SU-DHL-6 (cell line): Measurements from ENCODE around the gene CKMT2.

Experiments
- H2AFZ ChIP-seq: fragments of 200-600 bp; sonication (generic); 2 replicates; pipeline ENCODE4 v1.6.1; 2014; ENCODE audit warnings: low read depth, mild to moderate bottlenecking, moderate library complexity, mixed read lengths, antibody characterized with exemption, low read length; ENCODE audit not compliant: severe bottlenecking
- H3F3A ChIP-seq: fragments of 200-600 bp; shearing (Covaris generic); 2 replicates; pipeline ENCODE4 v1.6.0; 2016; ENCODE audit warnings: antibody characterized with exemption, mild to moderate bottlenecking; ENCODE audit not compliant: insufficient read depth
- H3K27ac ChIP-seq: fragments of 200-600 bp; sonication (generic); 2 replicates; pipeline ENCODE4 v1.5.1; 2016; ENCODE audit warnings: low read depth, mild to moderate bottlenecking, low read length, moderate library complexity, mixed read lengths
- H3K27me3 ChIP-seq: fragments of 200-600 bp; sonication (generic), shearing (Covaris generic); 2 replicates; pipeline ENCODE4 v1.6.0; 2014; ENCODE audit warnings: mild to moderate bottlenecking, low read length
- H3K36me3 ChIP-seq: fragments of 200-600 bp; sonication (generic); 2 replicates; pipeline ENCODE4 v1.6.1; 2014; ENCODE audit warnings: mild to moderate bottlenecking, low read length, mixed read lengths
- H3K4me2 ChIP-seq: fragments of 300-600, 200-600 bp; shearing (Covaris generic), sonication (generic); 2 replicates; pipeline ENCODE4 v1.6.0; 2014; ENCODE audit warnings: low read length, low read depth, mild to moderate bottlenecking; ENCODE audit not compliant: poor library complexity, severe bottlenecking
- H3K4me3 ChIP-seq: fragments of 200-600 bp; sonication (generic); 2 replicates; pipeline ENCODE4 v1.5.1; 2014; ENCODE audit warnings: antibody characterized with exemption, low read length, mild to moderate bottlenecking, mixed read lengths; ENCODE audit not compliant: insufficient read depth, poor library complexity, severe bottlenecking
- H3K79me2 ChIP-seq: fragments of 200-600 bp; sonication (generic); 2 replicates; pipeline ENCODE4 v1.6.1; 2014; ENCODE audit warnings: mild to moderate bottlenecking, low read length, moderate library complexity; ENCODE audit not compliant: insufficient read depth
- H3K9ac ChIP-seq: fragments of 200-600 bp; sonication (generic); 2 replicates; pipeline ENCODE4 v1.7.0; 2014; ENCODE audit warnings: mild to moderate bottlenecking, low read length
- H3K9me2 ChIP-seq: fragments of 200-600 bp; sonication (generic); replicated peaks from 2 replicates; pipeline ENCODE4 v1.6.1; 2014; ENCODE audit warnings: low read length; ENCODE audit not compliant: insufficient read depth
- H3K9me3 ChIP-seq: fragments of 200-600 bp; sonication (generic); 2 replicates; pipeline ENCODE4 v1.6.1; 2014; ENCODE audit warnings: low read length, mixed read lengths; ENCODE audit not compliant: insufficient read depth
- H4K20me1 ChIP-seq: fragments of 200-600 bp; sonication (generic); 2 replicates; pipeline ENCODE4 v1.6.1; 2014; ENCODE audit warnings: low read depth, mild to moderate bottlenecking, antibody characterized with exemption, low read length, moderate library complexity, mixed read lengths
- CTCF ChIP-seq: fragments of 200-600 bp; sonication (generic); IDR thresholded peaks from one replicate; pipeline ENCODE4 v1.5.1; 2017; ENCODE audit warnings: antibody characterized with exemption, mild to moderate bottlenecking, low read length, moderate library complexity; ENCODE audit not compliant: insufficient read depth, poor library complexity, severe bottlenecking
- EZH2phosphoT487 ChIP-seq: fragments of 200-600 bp; sonication (generic), shearing (Covaris generic); conservative IDR thresholded peaks from 2 replicates; pipeline ENCODE4 v1.6.1; 2018; ENCODE audit warnings: mild to moderate bottlenecking, antibody characterized with exemption, low read length, moderate library complexity, mixed read lengths

Gene CKMT2

GRCh38 chr5:81249240-81249639, 16.1 kb downstream of the CKMT2 start:
- no peaks in the 10 kb centered on the region for H3K9me2 ChIP-seq
- H3F3A ChIP-seq, result no peaks in the 10 kb centered on the region
- no peak overlapping the region for H3K4me2 ChIP-seq
- H3K27ac ChIP-seq, result no peak overlapping the region
- H3K79me2 ChIP-seq, result no peaks in the 10 kb centered on the region
- no peak overlapping the region for H2AFZ ChIP-seq
- no peak overlapping the region for H3K4me3 ChIP-seq
- TF ChIP-seq CTCF, result no peak
- TF ChIP-seq EZH2phosphoT487, result no peak
- no peaks in the 10 kb centered on the region for H4K20me1 ChIP-seq
- H3K9ac ChIP-seq, result no peak overlapping the region
- no peaks in the 10 kb centered on the region for H3K9me3 ChIP-seq
- no peaks in the 10 kb centered on the region for H3K27me3 ChIP-seq
- H3K36me3 ChIP-seq, result no peaks in the 10 kb centered on the region

GRCh38 chr5:81250004-81250403, 16.9 kb downstream of the CKMT2 start:
- H2AFZ ChIP-seq, result no peak overlapping the region
- no peaks in the 10 kb centered on the region for H3F3A ChIP-seq
- no peak overlapping the region for H3K4me3 ChIP-seq
- no peaks in the 10 kb centered on the region for H3K9me3 ChIP-seq
- TF ChIP-seq CTCF (no peak), EZH2phosphoT487 (no peak)
- H3K36me3 ChIP-seq, result no peaks in the 10 kb centered on the region
- no peaks in the 10 kb centered on the region for H3K27me3 ChIP-seq
- H3K79me2 ChIP-seq, result no peaks in the 10 kb centered on the region
- H4K20me1 ChIP-seq, result no peaks in the 10 kb centered on the region
- H3K9ac ChIP-seq, result no peak overlapping the region
- H3K9me2 ChIP-seq, result no peaks in the 10 kb centered on the region
- no peak overlapping the region for H3K27ac ChIP-seq
- H3K4me2 ChIP-seq, result no peak overlapping the region

- H3K4me2 ChIP-seq, result no peak overlapping the region
- H3K79me2 ChIP-seq, result no peaks in the 10 kb centered on the region
- no peak overlapping the region for H2AFZ ChIP-seq
- no peaks in the 10 kb centered on the region for H3F3A ChIP-seq
- H3K36me3 ChIP-seq, result no peaks in the 10 kb centered on the region
- no peaks in the 10 kb centered on the region for H3K27me3 ChIP-seq
- H3K9ac ChIP-seq, result no peak overlapping the region
- TF ChIP-seq EZH2phosphoT487 (no peak), CTCF (no peak)
- no peaks in the 10 kb centered on the region for H3K9me3 ChIP-seq
- H3K4me3 ChIP-seq, result no peak overlapping the region
- no peak overlapping the region for H3K27ac ChIP-seq
- H4K20me1 ChIP-seq, result no peaks in the 10 kb centered on the region
- H3K9me2 ChIP-seq, result no peaks in the 10 kb centered on the region
These were observed 18.8 kb downstream of the CKMT2 start for GRCh38 chr5:81251922-81252321.
